ENCODE measurements around the gene VRK1.

- TF ChIP-seq RCOR1 (IDR thresholded peaks at IDR 0.05; ENCODE audit: low read length): no peak
- TF ChIP-seq RFX5 (IDR thresholded peaks at IDR 0.05; ENCODE audit: low read length): no peak
- TF ChIP-seq MAX (IDR thresholded peaks at IDR 0.05; ENCODE audit: low read depth): no peak
- TF ChIP-seq CTCF (IDR thresholded peaks at IDR 0.05): no peak
- TF ChIP-seq TAF1 (IDR thresholded peaks at IDR 0.05; ENCODE audit: borderline replicate concordance, low read depth, low read length): no peak
- TF ChIP-seq GABPA (IDR thresholded peaks at IDR 0.05; ENCODE audit: low read depth): no peak
- TF ChIP-seq EZH2phosphoT487 (IDR thresholded peaks at IDR 0.05; ENCODE audit: borderline replicate concordance, low read depth): no peak
- TF ChIP-seq FOXJ3 (CRISPR knock-in tag; IDR thresholded peaks at IDR 0.05): no peak
- no peak for TF ChIP-seq MXI1 (IDR thresholded peaks at IDR 0.05; ENCODE audit: low read depth, low read length)
- no peak for TF ChIP-seq POLR2AphosphoS5 (IDR thresholded peaks at IDR 0.05; ENCODE audit: low read depth, low read length)
- no peak for TF ChIP-seq SIN3A (IDR thresholded peaks at IDR 0.05; ENCODE audit: borderline replicate concordance, low read depth, low read length)
These were observed 19.1 kb downstream of the VRK1 start for GRCh38 chr14:96816281-96816680.

Data from SK-N-SH (cell line).